ENCODE measurements around the gene ANKRD42.

The ANKRD42 gene

GRCh38 chr11:83235825-83236224 is 42.3 kb downstream of the ANKRD42 start:
- TF ChIP-seq SALL2 (tag by site-specific recombination; IDR thresholded peaks at IDR 0.05; ENCODE audit: borderline replicate concordance) = no peak
- CTCF ChIA-PET = interaction anchor here (0.7 to 4.0 kb wide), 6 partner anchors 14 to 585 kb away, joined by 3 to 21 read pairs (median 4); no protein-coding TSS in a partner anchor
- POLR2A ChIA-PET = interaction anchor here (1.1 kb wide), 2 partner anchors 79 to 335 kb away, joined by 3 read pairs; partner anchors contain the start of genes DDIAS and PCF11
- H3K4me3 ChIP-seq (ENCODE audit: low read depth, low read length) = no peak overlapping the region
- H3K27ac ChIP-seq (ENCODE audit: extremely low read depth, low read depth, low read length) = no peak overlapping the region
- H3K4me1 ChIP-seq (ENCODE audit: control insufficient read depth, insufficient read depth, low read length) = no peaks in the 10 kb centered on the region
- H3K36me3 ChIP-seq (ENCODE audit: control insufficient read depth in 2 of 2, insufficient read depth in 1 of 2, low read length in 2 of 2) = no peaks in the 10 kb centered on the region
- H3K9me3 ChIP-seq (ENCODE audit: control insufficient read depth, insufficient read depth, low read depth, low read length) = no peaks in the 10 kb centered on the region

GRCh38 chr11:83238111-83238510 is 44.6 kb downstream of the ANKRD42 start:
- no peaks in the 10 kb centered on the region for H3K9me3 ChIP-seq (ENCODE audit: control insufficient read depth, insufficient read depth, low read depth, low read length)
- TF ChIP-seq ZNF654 (tag by site-specific recombination; IDR thresholded peaks at IDR 0.05; ENCODE audit: low read depth) (no peak), SP2 (tag by site-specific recombination; IDR thresholded peaks at IDR 0.05) (no peak), ZNF707 (tag by site-specific recombination; IDR thresholded peaks at IDR 0.05) (no peak), ZNF768 (tag by site-specific recombination; IDR thresholded peaks at IDR 0.05) (no peak), ZNF629 (tag by site-specific recombination; IDR thresholded peaks at IDR 0.05) (no peak), ZNF133 (tag by site-specific recombination; IDR thresholded peaks at IDR 0.05) (no peak), ZNF184 (tag by site-specific recombination; IDR thresholded peaks at IDR 0.05) (no peak), ZEB2 (tag by site-specific recombination; IDR thresholded peaks at IDR 0.05) (no peak), ZNF18 (tag by site-specific recombination; IDR thresholded peaks at IDR 0.05) (no peak), KLF1 (tag by site-specific recombination; IDR thresholded peaks at IDR 0.05) (no peak), ZNF302 (tag by site-specific recombination; IDR thresholded peaks at IDR 0.05; ENCODE audit: low read depth) (no peak), SCRT1 (tag by site-specific recombination; IDR thresholded peaks at IDR 0.05; ENCODE audit: borderline replicate concordance) (no peak), PATZ1 (tag by site-specific recombination; IDR thresholded peaks at IDR 0.05) (no peak), ZNF274 (IDR thresholded peaks at IDR 0.05; ENCODE audit: low read length) (no peak), ZNF274 (tag by site-specific recombination; IDR thresholded peaks at IDR 0.05; ENCODE audit: borderline replicate concordance) (no peak), SALL2 (tag by site-specific recombination; IDR thresholded peaks at IDR 0.05; ENCODE audit: borderline replicate concordance) (no peak), ZNF580 (tag by site-specific recombination; IDR thresholded peaks at IDR 0.05) (no peak)
- TF ChIP-seq, protein P1, sequence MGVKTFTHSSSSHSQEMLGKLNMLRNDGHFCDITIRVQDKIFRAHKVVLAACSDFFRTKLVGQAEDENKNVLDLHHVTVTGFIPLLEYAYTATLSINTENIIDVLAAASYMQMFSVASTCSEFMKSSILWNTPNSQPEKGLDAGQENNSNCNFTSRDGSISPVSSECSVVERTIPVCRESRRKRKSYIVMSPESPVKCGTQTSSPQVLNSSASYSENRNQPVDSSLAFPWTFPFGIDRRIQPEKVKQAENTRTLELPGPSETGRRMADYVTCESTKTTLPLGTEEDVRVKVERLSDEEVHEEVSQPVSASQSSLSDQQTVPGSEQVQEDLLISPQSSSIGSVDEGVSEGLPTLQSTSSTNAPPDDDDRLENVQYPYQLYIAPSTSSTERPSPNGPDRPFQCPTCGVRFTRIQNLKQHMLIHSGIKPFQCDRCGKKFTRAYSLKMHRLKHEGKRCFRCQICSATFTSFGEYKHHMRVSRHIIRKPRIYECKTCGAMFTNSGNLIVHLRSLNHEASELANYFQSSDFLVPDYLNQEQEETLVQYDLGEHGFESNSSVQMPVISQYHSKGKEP (tag by site-specific recombination; IDR thresholded peaks at IDR 0.05) = no peak
- TF ChIP-seq, protein P2, sequence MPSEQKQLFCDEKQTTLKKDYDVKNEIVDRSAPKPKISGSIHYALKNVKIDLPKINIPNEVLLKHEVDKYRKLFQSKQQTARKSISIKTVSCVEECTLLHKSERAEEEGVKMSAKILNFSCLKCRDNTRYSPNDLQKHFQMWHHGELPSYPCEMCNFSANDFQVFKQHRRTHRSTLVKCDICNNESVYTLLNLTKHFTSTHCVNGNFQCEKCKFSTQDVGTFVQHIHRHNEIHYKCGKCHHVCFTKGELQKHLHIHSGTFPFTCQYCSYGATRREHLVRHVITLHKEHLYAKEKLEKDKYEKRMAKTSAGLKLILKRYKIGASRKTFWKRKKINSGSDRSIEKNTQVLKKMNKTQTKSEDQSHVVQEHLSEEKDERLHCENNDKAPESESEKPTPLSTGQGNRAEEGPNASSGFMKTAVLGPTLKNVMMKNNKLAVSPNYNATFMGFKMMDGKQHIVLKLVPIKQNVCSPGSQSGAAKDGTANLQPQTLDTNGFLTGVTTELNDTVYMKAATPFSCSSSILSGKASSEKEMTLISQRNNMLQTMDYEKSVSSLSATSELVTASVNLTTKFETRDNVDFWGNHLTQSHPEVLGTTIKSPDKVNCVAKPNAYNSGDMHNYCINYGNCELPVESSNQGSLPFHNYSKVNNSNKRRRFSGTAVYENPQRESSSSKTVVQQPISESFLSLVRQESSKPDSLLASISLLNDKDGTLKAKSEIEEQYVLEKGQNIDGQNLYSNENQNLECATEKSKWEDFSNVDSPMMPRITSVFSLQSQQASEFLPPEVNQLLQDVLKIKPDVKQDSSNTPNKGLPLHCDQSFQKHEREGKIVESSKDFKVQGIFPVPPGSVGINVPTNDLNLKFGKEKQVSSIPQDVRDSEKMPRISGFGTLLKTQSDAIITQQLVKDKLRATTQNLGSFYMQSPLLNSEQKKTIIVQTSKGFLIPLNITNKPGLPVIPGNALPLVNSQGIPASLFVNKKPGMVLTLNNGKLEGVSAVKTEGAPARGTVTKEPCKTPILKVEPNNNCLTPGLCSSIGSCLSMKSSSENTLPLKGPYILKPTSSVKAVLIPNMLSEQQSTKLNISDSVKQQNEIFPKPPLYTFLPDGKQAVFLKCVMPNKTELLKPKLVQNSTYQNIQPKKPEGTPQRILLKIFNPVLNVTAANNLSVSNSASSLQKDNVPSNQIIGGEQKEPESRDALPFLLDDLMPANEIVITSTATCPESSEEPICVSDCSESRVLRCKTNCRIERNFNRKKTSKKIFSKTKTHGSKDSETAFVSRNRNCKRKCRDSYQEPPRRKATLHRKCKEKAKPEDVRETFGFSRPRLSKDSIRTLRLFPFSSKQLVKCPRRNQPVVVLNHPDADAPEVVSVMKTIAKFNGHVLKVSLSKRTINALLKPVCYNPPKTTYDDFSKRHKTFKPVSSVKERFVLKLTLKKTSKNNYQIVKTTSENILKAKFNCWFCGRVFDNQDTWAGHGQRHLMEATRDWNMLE (tag by site-specific recombination; conservative IDR thresholded peaks at IDR 0.05; ENCODE audit: low read depth) = no peak
- TF ChIP-seq, protein P3, sequence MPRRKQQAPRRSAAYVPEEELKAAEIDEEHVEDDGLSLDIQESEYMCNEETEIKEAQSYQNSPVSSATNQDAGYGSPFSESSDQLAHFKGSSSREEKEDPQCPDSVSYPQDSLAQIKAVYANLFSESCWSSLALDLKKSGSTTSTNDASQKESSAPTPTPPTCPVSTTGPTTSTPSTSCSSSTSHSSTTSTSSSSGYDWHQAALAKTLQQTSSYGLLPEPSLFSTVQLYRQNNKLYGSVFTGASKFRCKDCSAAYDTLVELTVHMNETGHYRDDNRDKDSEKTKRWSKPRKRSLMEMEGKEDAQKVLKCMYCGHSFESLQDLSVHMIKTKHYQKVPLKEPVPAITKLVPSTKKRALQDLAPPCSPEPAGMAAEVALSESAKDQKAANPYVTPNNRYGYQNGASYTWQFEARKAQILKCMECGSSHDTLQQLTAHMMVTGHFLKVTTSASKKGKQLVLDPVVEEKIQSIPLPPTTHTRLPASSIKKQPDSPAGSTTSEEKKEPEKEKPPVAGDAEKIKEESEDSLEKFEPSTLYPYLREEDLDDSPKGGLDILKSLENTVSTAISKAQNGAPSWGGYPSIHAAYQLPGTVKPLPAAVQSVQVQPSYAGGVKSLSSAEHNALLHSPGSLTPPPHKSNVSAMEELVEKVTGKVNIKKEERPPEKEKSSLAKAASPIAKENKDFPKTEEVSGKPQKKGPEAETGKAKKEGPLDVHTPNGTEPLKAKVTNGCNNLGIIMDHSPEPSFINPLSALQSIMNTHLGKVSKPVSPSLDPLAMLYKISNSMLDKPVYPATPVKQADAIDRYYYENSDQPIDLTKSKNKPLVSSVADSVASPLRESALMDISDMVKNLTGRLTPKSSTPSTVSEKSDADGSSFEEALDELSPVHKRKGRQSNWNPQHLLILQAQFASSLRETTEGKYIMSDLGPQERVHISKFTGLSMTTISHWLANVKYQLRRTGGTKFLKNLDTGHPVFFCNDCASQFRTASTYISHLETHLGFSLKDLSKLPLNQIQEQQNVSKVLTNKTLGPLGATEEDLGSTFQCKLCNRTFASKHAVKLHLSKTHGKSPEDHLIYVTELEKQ (tag by site-specific recombination; IDR thresholded peaks at IDR 0.05; ENCODE audit: borderline replicate concordance) = no peak
- no peak overlapping the region for H3K27ac ChIP-seq (ENCODE audit: extremely low read depth, low read depth, low read length)
- H3K4me3 ChIP-seq (ENCODE audit: low read depth, low read length) = no peak overlapping the region
- H3K4me1 ChIP-seq (ENCODE audit: control insufficient read depth, insufficient read depth, low read length) = no peaks in the 10 kb centered on the region
- ChIA-PET CTCF (interaction anchor here (0.9 to 4.0 kb wide), 4 partner anchors 12 to 230 kb away, joined by 3 to 29 read pairs (median 12); no protein-coding TSS in a partner anchor), POLR2A (no interaction called here)
- H3K36me3 ChIP-seq (ENCODE audit: control insufficient read depth in 2 of 2, insufficient read depth in 1 of 2, low read length in 2 of 2) = no peaks in the 10 kb centered on the region
